LNCaP clone FGC (cell line): ENCODE measurements around the gene PELI3.

Experiments used
- DNase-seq: peaks from one replicate; pipeline ENCODE4 v3.0.0-alpha.2; 2011; ENCODE audit warnings: low read depth
- H3K4me3 ChIP-seq: 2 replicates; pipeline ENCODE4 v1.5.1; 2011; ENCODE audit warnings: mild to moderate bottlenecking, low read depth, low read length, control low read depth
- TF ChIP-seq, protein P1 (sequence below): IDR thresholded peaks from 2 replicates; pipeline ENCODE4 v1.5.1; 2012; ENCODE audit warnings: mild to moderate bottlenecking; ENCODE audit not compliant: control insufficient read depth, insufficient read depth; ENCODE audit errors: extremely low read depth

The PELI3 gene

DNA sequence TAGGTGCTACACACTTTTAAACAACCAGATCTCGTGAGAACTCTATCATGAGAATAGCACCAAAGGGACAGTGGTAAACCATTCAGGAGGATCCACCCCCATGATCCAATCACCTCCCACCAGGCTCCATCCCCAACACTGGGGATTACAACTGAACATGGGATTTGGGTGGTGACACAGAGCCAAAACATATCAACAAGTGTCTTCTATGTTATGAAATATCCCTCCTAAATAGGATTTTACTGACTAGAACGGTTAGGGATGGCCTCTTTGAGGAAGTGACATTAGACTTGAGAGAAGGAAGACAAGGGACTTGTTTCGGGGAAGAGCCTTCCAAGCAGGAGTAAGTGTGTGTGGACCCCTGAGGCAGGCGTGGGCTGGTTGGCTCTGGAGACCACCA is 16.1 kb upstream of the PELI3 start:
- H3K4me3 ChIP-seq = no peak overlapping the region
- TF ChIP-seq, protein P1, sequence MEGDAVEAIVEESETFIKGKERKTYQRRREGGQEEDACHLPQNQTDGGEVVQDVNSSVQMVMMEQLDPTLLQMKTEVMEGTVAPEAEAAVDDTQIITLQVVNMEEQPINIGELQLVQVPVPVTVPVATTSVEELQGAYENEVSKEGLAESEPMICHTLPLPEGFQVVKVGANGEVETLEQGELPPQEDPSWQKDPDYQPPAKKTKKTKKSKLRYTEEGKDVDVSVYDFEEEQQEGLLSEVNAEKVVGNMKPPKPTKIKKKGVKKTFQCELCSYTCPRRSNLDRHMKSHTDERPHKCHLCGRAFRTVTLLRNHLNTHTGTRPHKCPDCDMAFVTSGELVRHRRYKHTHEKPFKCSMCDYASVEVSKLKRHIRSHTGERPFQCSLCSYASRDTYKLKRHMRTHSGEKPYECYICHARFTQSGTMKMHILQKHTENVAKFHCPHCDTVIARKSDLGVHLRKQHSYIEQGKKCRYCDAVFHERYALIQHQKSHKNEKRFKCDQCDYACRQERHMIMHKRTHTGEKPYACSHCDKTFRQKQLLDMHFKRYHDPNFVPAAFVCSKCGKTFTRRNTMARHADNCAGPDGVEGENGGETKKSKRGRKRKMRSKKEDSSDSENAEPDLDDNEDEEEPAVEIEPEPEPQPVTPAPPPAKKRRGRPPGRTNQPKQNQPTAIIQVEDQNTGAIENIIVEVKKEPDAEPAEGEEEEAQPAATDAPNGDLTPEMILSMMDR = no peak
- DNase-seq = no peak

DNA sequence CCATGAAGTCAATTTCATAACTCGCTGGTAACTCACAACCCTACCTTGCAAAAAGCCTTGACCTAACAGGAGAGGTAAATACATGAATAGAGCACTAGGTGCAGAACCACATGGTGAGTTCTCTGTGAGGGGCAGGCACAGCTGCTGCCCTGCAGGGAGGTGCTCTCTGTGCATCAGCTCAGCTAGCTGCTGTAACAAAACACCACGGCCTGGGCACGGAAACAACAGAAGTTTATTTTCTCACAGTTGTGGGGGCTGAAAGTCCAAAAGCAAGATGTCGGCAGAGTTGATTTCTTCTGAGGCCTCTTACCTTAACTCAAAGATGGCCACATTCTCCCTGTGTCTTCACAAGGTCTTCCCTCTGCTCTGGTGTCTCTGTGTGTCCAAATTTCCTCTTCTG is 15.0 kb upstream of the PELI3 start:
- TF ChIP-seq, protein P1 = no peak
- no peak for DNase-seq
- H3K4me3 ChIP-seq = no peak overlapping the region

DNA sequence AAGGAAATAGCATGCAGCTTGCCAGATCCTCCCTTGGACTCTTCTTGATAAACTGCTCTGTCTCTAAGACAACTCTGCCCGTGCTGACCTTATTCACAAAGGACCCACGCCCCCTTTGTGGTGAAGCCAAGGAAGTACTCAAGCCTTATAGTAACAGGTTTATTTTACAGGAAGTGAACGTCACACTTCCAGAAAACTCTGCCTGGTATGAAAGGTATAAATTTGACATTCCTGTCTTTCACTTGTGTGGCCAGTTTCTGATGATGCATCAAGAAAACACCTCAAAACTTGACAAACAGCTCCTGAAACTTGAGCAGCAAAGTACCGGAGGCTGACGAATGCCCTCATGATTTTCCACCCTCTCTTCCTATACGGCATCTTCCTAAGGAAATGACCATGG is 12.5 kb upstream of the PELI3 start:
- no peak for DNase-seq
- no peak overlapping the region for H3K4me3 ChIP-seq
- TF ChIP-seq, protein P1 = no peak

DNA sequence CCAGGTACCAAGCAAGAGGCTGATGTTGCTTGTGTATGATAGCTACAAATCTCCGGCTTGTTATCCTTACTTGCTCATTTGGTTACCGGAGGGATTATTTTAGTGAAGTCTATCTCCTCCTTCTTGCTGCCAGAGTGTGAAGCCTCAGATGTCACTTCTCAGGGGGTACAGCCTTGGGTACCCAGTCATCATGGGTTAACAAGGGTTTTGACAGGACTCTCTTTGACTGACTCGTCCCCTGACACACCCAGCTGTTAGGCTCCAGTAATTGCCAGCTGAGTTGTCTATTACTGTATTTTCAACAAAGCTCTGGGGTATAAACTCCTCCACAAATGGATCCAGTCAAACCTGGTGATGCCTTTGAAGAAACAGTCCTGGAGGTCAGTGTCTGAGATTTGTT is 11.9 kb upstream of the PELI3 start:
- TF ChIP-seq, protein P1 = no peak
- no peak overlapping the region for H3K4me3 ChIP-seq
- DNase-seq = no peak

DNA sequence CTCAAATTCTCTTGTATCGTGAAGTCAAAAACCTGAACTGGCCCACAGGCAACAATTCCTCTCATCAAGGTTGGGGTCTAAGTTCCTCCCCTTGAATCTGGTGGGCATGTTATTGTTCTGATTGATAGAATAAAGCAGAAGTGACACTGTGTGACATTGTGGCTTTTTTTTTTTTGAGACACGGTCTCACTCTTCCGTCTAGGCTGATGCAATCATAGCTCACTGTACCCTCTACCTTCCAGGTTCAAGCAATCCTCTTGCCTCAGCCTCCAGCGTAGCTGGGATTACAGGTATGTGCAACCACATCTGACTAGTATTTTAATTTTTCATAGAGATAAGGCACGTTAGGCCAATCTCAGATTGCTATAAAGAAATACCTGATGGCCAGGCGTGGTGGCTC is 8.9 kb upstream of the PELI3 start:
- TF ChIP-seq, protein P1 = no peak
- no peak overlapping the region for H3K4me3 ChIP-seq
- DNase-seq = no peak

DNA sequence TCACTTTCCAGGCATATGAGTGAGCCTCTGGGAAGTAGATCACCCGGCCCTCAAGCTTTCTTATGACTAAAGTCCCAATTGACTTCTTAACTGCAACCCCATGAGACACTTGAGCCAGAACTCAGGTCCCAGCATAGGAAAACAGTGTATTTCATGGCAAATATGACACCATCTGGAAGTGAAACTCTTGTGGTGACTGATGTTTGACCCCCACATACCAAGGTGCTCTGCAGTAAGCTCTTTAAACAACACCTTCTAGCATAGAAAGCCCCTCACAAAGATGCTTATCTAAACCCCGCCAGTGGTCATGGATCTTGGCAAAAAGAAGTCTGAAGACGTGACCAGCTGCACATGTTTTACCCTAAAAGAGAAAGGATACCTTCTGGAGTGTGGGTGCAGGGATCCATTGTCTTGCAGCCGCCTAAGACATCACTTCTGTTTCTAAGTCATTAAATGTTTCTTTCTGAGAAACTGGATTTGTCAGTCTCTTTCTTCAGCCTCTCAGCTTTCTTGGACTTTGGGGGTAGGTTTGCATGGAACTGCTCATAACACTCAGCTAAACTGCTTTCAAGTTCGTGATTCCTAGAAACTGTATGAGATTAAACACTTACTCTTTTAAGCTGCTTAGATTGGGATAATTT is 7.4 kb upstream of the PELI3 start:
- H3K4me3 ChIP-seq = no peak overlapping the region
- TF ChIP-seq, protein P1 = no peak
- DNase-seq = no peak

DNA sequence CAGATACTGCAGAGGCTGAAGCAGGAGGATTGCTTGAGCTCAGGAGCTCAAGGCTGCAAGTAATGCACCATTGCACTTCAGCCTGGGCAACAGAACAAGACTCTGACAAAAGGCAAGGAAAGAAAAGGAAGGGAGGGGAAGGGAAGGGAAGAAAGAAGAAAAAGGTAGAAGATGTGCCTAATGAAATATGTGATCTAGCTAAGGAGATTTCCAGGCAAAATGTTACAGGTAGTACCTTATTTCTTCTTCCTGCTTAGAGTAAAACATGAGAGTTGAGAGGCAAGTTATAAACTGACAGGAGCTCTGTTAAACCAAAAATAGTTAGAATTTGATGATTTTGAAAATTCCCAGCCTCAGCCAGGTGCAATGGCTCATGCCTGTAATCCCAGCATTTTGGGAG is 4.7 kb upstream of the PELI3 start:
- H3K4me3 ChIP-seq = no peak overlapping the region
- DNase-seq = no peak
- TF ChIP-seq, protein P1 = no peak
